ENCODE measurements around the gene OSBPL6. TPM values are rescaled to one million over a fixed set of nuclear protein-coding genes. Genes with fewer than 3 reads are reported as not detected.

The OSBPL6 gene
- total and polyA plus RNA-seq, 9 of the 15 experiments (the other 6 are each of a cell fraction or from before 2014, with no cell fraction given): 3.4 to 12.7 (median 9.3) TPM

GRCh38 chr2:178241844-178242551 lies 47.7 kb downstream of the OSBPL6 start (continued):
- TF ChIP-seq, protein P1, sequence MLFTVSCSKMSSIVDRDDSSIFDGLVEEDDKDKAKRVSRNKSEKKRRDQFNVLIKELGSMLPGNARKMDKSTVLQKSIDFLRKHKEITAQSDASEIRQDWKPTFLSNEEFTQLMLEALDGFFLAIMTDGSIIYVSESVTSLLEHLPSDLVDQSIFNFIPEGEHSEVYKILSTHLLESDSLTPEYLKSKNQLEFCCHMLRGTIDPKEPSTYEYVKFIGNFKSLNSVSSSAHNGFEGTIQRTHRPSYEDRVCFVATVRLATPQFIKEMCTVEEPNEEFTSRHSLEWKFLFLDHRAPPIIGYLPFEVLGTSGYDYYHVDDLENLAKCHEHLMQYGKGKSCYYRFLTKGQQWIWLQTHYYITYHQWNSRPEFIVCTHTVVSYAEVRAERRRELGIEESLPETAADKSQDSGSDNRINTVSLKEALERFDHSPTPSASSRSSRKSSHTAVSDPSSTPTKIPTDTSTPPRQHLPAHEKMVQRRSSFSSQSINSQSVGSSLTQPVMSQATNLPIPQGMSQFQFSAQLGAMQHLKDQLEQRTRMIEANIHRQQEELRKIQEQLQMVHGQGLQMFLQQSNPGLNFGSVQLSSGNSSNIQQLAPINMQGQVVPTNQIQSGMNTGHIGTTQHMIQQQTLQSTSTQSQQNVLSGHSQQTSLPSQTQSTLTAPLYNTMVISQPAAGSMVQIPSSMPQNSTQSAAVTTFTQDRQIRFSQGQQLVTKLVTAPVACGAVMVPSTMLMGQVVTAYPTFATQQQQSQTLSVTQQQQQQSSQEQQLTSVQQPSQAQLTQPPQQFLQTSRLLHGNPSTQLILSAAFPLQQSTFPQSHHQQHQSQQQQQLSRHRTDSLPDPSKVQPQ (CRISPR knock-in tag; IDR thresholded peaks at IDR 0.05; ENCODE audit: borderline replicate concordance): no peak
- no peak for TF ChIP-seq STAG1 (CRISPR knock-in tag; IDR thresholded peaks at IDR 0.05; ENCODE audit: borderline replicate concordance)
- no peak for TF ChIP-seq ZNF324 (CRISPR knock-in tag; IDR thresholded peaks at IDR 0.05)
- TF ChIP-seq KLF6 (CRISPR knock-in tag; IDR thresholded peaks at IDR 0.05; ENCODE audit: borderline replicate concordance): no peak
- TF ChIP-seq FOXJ2 (tag; IDR thresholded peaks at IDR 0.05): no peak
- no peak for TF ChIP-seq ZNF584 (CRISPR knock-in tag; IDR thresholded peaks at IDR 0.05; ENCODE audit: low read depth)
- no peak for TF ChIP-seq XRCC5 (IDR thresholded peaks at IDR 0.05; ENCODE audit: low read depth, low read length)
- TF ChIP-seq NCOA2 (IDR thresholded peaks at IDR 0.05; ENCODE audit: partially characterized antibody in 2 of 2): no peak
- TF ChIP-seq ZNF263 (CRISPR knock-in tag; IDR thresholded peaks at IDR 0.05; ENCODE audit: borderline replicate concordance): no peak
- no peak for TF ChIP-seq KAT2B (IDR thresholded peaks at IDR 0.05; ENCODE audit: low read depth, low read length)
- TF ChIP-seq ARID2 (IDR thresholded peaks at IDR 0.05): no peak
- TF ChIP-seq ZNF253 (CRISPR knock-in tag; conservative IDR thresholded peaks at IDR 0.05): no peak
- TF ChIP-seq MIER1 (IDR thresholded peaks at IDR 0.05; ENCODE audit: low read depth): no peak
- TF ChIP-seq ZNF232 (CRISPR knock-in tag; IDR thresholded peaks at IDR 0.05): no peak
- no peak for TF ChIP-seq SIN3A (IDR thresholded peaks at IDR 0.05; ENCODE audit: borderline replicate concordance in 2 of 2, control insufficient read depth in 1 of 2, low read depth in 2 of 2, low read length in 2 of 2)
- no peak for TF ChIP-seq TAF9B (IDR thresholded peaks at IDR 0.05; ENCODE audit: partially characterized antibody)
- no peak for TF ChIP-seq MYC (IDR thresholded peaks at IDR 0.05; ENCODE audit: low read depth, low read length)
- TF ChIP-seq MYC (CRISPR knock-in tag; IDR thresholded peaks at IDR 0.05; ENCODE audit: borderline replicate concordance, low read depth): no peak
- TF ChIP-seq, protein P2, sequence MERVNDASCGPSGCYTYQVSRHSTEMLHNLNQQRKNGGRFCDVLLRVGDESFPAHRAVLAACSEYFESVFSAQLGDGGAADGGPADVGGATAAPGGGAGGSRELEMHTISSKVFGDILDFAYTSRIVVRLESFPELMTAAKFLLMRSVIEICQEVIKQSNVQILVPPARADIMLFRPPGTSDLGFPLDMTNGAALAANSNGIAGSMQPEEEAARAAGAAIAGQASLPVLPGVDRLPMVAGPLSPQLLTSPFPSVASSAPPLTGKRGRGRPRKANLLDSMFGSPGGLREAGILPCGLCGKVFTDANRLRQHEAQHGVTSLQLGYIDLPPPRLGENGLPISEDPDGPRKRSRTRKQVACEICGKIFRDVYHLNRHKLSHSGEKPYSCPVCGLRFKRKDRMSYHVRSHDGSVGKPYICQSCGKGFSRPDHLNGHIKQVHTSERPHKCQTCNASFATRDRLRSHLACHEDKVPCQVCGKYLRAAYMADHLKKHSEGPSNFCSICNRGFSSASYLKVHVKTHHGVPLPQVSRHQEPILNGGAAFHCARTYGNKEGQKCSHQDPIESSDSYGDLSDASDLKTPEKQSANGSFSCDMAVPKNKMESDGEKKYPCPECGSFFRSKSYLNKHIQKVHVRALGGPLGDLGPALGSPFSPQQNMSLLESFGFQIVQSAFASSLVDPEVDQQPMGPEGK (CRISPR knock-in tag; IDR thresholded peaks at IDR 0.05; ENCODE audit: borderline replicate concordance): 0 out of 2 replicates have a peak, but pooled peaks have one; percentile 35
- no peak for TF ChIP-seq NUFIP1 (IDR thresholded peaks at IDR 0.05; ENCODE audit: partially characterized antibody)
- no peak for TF ChIP-seq XRCC4 (IDR thresholded peaks at IDR 0.05; ENCODE audit: extremely low read depth, insufficient read depth, insufficient read length)
- no peak for TF ChIP-seq SNAPC5 (CRISPR knock-in tag; IDR thresholded peaks at IDR 0.05)
- TF ChIP-seq MED1 (CRISPR knock-in tag; IDR thresholded peaks at IDR 0.05; ENCODE audit: borderline replicate concordance): no peak
- TF ChIP-seq NFYB (IDR thresholded peaks at IDR 0.05; ENCODE audit: extremely low read depth, insufficient read length): no peak
- no peak for TF ChIP-seq ESRRB (CRISPR knock-in tag; IDR thresholded peaks at IDR 0.05; ENCODE audit: borderline replicate concordance)
